ENCODE measurements around the gene PRKAR1B.

The PRKAR1B gene

DNA sequence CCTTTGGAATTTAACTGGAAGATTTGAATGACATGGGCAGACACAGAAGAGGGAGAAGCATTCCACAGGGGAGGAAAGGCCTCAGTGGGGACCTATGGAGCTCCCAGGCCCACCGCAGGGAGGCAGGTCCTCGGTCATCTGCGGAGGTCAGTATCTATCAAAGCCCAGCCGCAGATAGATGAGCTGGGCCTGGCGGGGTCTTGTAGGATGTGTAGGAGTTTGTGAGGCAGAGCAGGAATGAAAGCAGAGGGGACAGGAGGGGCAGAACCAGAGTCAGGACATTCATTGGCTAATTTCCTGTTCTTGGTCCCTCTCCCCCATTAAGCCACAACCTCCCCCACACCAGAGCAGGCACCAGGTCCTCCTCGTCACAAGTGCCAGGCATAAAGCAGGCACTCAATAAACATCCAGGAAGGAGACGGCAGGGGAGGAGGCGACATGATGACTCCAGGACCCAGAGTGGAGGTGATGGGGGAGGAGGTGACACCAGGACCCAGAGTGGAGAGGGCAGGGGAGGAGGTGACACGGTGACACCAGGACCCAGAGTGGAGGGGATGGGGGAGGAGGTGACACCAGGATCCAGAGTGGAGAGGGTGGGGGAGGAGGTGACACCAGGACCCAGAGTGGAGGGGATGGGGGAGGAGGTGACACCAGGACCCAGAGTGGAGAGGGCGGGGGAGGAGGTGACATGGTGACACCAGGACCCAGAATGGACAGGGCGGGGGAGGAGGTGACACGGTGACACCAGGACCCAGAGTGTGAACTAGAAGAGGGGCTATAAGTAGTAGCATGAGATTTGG lies 123.7 kb downstream of the PRKAR1B start:
- Histone ChIP-seq H3K4me1 (ENCODE audit: control insufficient read depth, insufficient read depth, low read length) (no peaks in the 10 kb centered on the region), H3K36me3 (ENCODE audit: control insufficient read depth in 2 of 2, insufficient read depth in 1 of 2, low read length in 2 of 2) (no peaks in the 10 kb centered on the region), H3K9me3 (ENCODE audit: control insufficient read depth, insufficient read depth, low read depth, low read length) (no peaks in the 10 kb centered on the region), H3K4me3 (ENCODE audit: low read depth, low read length) (no peak overlapping the region), H3K27ac (ENCODE audit: extremely low read depth, low read depth, low read length) (no peak overlapping the region)
- TF ChIP-seq ZNF610 (tag by site-specific recombination; IDR thresholded peaks at IDR 0.05; ENCODE audit: borderline replicate concordance) (no peak), ZFP3 (tag by site-specific recombination; IDR thresholded peaks at IDR 0.05; ENCODE audit: low read depth) (peak; percentile 91)
- ChIA-PET CTCF (no interaction called here), POLR2A (no interaction called here)

GRCh38 chr7:602341-603141 lies 124.5 kb downstream of the PRKAR1B start:
- Histone ChIP-seq H3K9me3 (ENCODE audit: control insufficient read depth, insufficient read depth, low read depth, low read length) (no peaks in the 10 kb centered on the region), H3K27ac (ENCODE audit: extremely low read depth, low read depth, low read length) (no peak overlapping the region), H3K4me1 (ENCODE audit: control insufficient read depth, insufficient read depth, low read length) (no peaks in the 10 kb centered on the region), H3K36me3 (ENCODE audit: control insufficient read depth in 2 of 2, insufficient read depth in 1 of 2, low read length in 2 of 2) (no peaks in the 10 kb centered on the region), H3K4me3 (ENCODE audit: low read depth, low read length) (no peak overlapping the region)
- TF ChIP-seq SCRT2 (tag by site-specific recombination; IDR thresholded peaks at IDR 0.05) (no peak), KLF1 (tag by site-specific recombination; IDR thresholded peaks at IDR 0.05) (peak; percentile 81), BCL6B (tag by site-specific recombination; IDR thresholded peaks at IDR 0.05) (no peak), ZFHX2 (tag by site-specific recombination; conservative IDR thresholded peaks at IDR 0.05) (peak; percentile 34; the same call in 1 of the 2 replicates), EGR2 (tag by site-specific recombination; IDR thresholded peaks at IDR 0.05; ENCODE audit: low read depth) (0 out of 2 replicates have a peak, but pooled peaks have one; percentile 7), ZNF580 (tag by site-specific recombination; IDR thresholded peaks at IDR 0.05) (no peak), ZNF19 (tag by site-specific recombination; IDR thresholded peaks at IDR 0.05; ENCODE audit: low read depth) (no peak)
- ChIA-PET CTCF (no interaction called here), POLR2A (no interaction called here)

DNA sequence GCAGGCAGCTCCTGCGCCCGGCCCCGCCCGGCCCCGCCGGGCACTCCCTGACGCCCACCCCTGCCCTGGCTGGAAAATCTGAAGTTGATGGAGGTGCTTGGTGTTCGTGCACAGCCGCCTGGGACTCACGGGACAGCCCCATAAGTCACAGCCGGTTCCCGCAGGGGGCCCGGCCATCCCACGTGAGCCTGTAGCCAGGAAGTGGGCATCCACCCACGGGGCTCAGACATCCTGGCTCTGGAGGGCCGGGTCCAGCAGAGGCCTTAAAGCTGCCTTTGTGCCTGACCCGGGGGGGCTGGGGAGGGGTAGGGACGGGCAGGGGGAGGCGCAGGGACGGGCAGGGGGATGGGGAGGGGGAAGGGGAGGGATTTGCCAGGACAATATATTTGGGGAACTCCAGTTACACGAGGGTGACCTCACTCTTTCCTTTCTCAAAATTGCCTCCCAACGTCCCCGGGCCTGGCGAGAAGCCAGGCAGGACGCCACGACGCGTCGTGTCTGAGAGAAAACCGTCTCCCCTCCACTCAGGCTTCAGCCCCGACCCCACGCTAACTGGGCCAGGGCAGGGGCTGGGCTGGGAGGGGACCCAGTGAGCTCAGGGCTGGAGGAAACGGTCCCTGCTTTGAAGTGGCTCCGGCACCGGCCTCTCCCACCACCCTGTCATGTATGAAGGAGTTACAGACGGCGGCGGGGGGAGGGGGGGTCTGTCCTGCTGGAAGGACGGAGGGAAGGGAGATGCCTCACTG lies 125.3 kb downstream of the PRKAR1B start:
- TF ChIP-seq KLF8 (tag by site-specific recombination; IDR thresholded peaks at IDR 0.05) (0 out of 2 replicates have a peak, but pooled peaks have one; percentile 21), PRDM10 (tag by site-specific recombination; IDR thresholded peaks at IDR 0.05) (no peak), EGR2 (tag by site-specific recombination; IDR thresholded peaks at IDR 0.05; ENCODE audit: low read depth) (peak; percentile 73), KLF1 (tag by site-specific recombination; IDR thresholded peaks at IDR 0.05) (peak; percentile 76), ZNF768 (tag by site-specific recombination; IDR thresholded peaks at IDR 0.05) (no peak), ZFHX2 (tag by site-specific recombination; conservative IDR thresholded peaks at IDR 0.05) (peak; percentile 80; the same call in 1 of the 2 replicates)
- ChIA-PET POLR2A (no interaction called here), CTCF (no interaction called here)
- no peaks in the 10 kb centered on the region for H3K9me3 ChIP-seq (ENCODE audit: control insufficient read depth, insufficient read depth, low read depth, low read length)
- no peaks in the 10 kb centered on the region for H3K4me1 ChIP-seq (ENCODE audit: control insufficient read depth, insufficient read depth, low read length)
- H3K36me3 ChIP-seq (ENCODE audit: control insufficient read depth in 2 of 2, insufficient read depth in 1 of 2, low read length in 2 of 2): no peaks in the 10 kb centered on the region
- no peak overlapping the region for H3K27ac ChIP-seq (ENCODE audit: extremely low read depth, low read depth, low read length)
- H3K4me3 ChIP-seq (ENCODE audit: low read depth, low read length): no peak overlapping the region
